Measurements from ENCODE around the gene ZNF787.

The ZNF787 gene

GRCh38 chr19:56080669-56081401, 40.3 kb downstream of the ZNF787 start:
- Histone ChIP-seq H4K20me1 (ENCODE audit: insufficient read depth, low read length) (no peaks in the 10 kb centered on the region), H3K9me2 (ENCODE audit: low read depth, low read length) (no peaks in the 10 kb centered on the region), H3K9ac (ENCODE audit: low read length) (peak overlapping the region; percentile 46; the same call in 1 of the 2 replicates), H3K9me3 (ENCODE audit: low read length) (no peaks in the 10 kb centered on the region), H3K27ac (ENCODE audit: low read depth, low read length, poor library complexity, severe bottlenecking) (no peak overlapping the region), H3K4me1 (ENCODE audit: insufficient read depth, low read length, severe bottlenecking) (peaks cover 7% of the 10 kb centered on the region), H2AFZ (ENCODE audit: low read length) (no peak overlapping the region), H3K27me3 (ENCODE audit: insufficient read depth, low read length) (peaks cover 3% of the 10 kb centered on the region; the same call in 1 of the 2 replicates), H3K36me3 (ENCODE audit: insufficient read depth, low read length) (no peaks in the 10 kb centered on the region; the same call in 1 of the 2 replicates), H3K79me2 (ENCODE audit: insufficient read depth, low read length) (no peaks in the 10 kb centered on the region), H3K4me2 (ENCODE audit: low read length) (peak overlapping the region; percentile 88), H3F3A (ENCODE audit: insufficient read depth, low read length) (no peaks in the 10 kb centered on the region), H3K4me3 (ENCODE audit: low read depth, low read length, poor library complexity, severe bottlenecking) (peak overlapping the region; percentile 59)
- no peak for TF ChIP-seq EZH2 (IDR thresholded peaks at IDR 0.05; ENCODE audit: borderline replicate concordance, low read length)
- peak; percentile 58 for TF ChIP-seq CTCF (IDR thresholded peaks at IDR 0.05; ENCODE audit: low read length)

GRCh38 chr19:56079609-56080008, 41.5 kb downstream of the ZNF787 start:
- Histone ChIP-seq H3K4me1 (ENCODE audit: insufficient read depth, low read length, severe bottlenecking) (peaks cover 7% of the 10 kb centered on the region), H3K4me2 (ENCODE audit: low read length) (no peak overlapping the region), H3K9ac (ENCODE audit: low read length) (no peak overlapping the region), H3K79me2 (ENCODE audit: insufficient read depth, low read length) (no peaks in the 10 kb centered on the region), H3K27me3 (ENCODE audit: insufficient read depth, low read length) (peaks cover 3% of the 10 kb centered on the region; the same call in 1 of the 2 replicates), H2AFZ (ENCODE audit: low read length) (no peak overlapping the region), H3K36me3 (ENCODE audit: insufficient read depth, low read length) (no peaks in the 10 kb centered on the region), H4K20me1 (ENCODE audit: insufficient read depth, low read length) (no peaks in the 10 kb centered on the region), H3K27ac (ENCODE audit: low read depth, low read length, poor library complexity, severe bottlenecking) (no peak overlapping the region), H3F3A (ENCODE audit: insufficient read depth, low read length) (no peaks in the 10 kb centered on the region), H3K9me2 (ENCODE audit: low read depth, low read length) (no peaks in the 10 kb centered on the region), H3K4me3 (ENCODE audit: low read depth, low read length, poor library complexity, severe bottlenecking) (no peak overlapping the region), H3K9me3 (ENCODE audit: low read length) (no peaks in the 10 kb centered on the region)
- TF ChIP-seq CTCF (IDR thresholded peaks at IDR 0.05; ENCODE audit: low read length) (no peak), EZH2 (IDR thresholded peaks at IDR 0.05; ENCODE audit: borderline replicate concordance, low read length) (no peak)

- TF ChIP-seq CTCF (IDR thresholded peaks at IDR 0.05; ENCODE audit: low read length) (peak; percentile 86), EZH2 (IDR thresholded peaks at IDR 0.05; ENCODE audit: borderline replicate concordance, low read length) (no peak)
- H3K9me3 ChIP-seq (ENCODE audit: low read length): no peaks in the 10 kb centered on the region
- no peaks in the 10 kb centered on the region for H3K79me2 ChIP-seq (ENCODE audit: insufficient read depth, low read length)
These were observed 44.6 kb downstream of the ZNF787 start for GRCh38 chr19:56076498-56076897.

More at GRCh38 chr19:56076498-56076897, 44.6 kb downstream of the ZNF787 start:
- H3K36me3 ChIP-seq (ENCODE audit: insufficient read depth, low read length): no peaks in the 10 kb centered on the region
- H3K4me2 ChIP-seq (ENCODE audit: low read length): no peak overlapping the region
- no peaks in the 10 kb centered on the region for H4K20me1 ChIP-seq (ENCODE audit: insufficient read depth, low read length)
- no peaks in the 10 kb centered on the region for H3K9me2 ChIP-seq (ENCODE audit: low read depth, low read length)
- no peak overlapping the region for H3K4me3 ChIP-seq (ENCODE audit: low read depth, low read length, poor library complexity, severe bottlenecking)
- H3F3A ChIP-seq (ENCODE audit: insufficient read depth, low read length): no peaks in the 10 kb centered on the region
- no peak overlapping the region for H2AFZ ChIP-seq (ENCODE audit: low read length)
- peaks cover 3% of the 10 kb centered on the region; the same call in 1 of the 2 replicates for H3K27me3 ChIP-seq (ENCODE audit: insufficient read depth, low read length)
- peaks cover 7% of the 10 kb centered on the region for H3K4me1 ChIP-seq (ENCODE audit: insufficient read depth, low read length, severe bottlenecking)
- H3K27ac ChIP-seq (ENCODE audit: low read depth, low read length, poor library complexity, severe bottlenecking): no peak overlapping the region
- H3K9ac ChIP-seq (ENCODE audit: low read length): no peak overlapping the region

Data from OCI-LY1 (cell line).